Natural killer cell (primary cell): ENCODE results near the gene TLR9. TPM values are rescaled to one million over a fixed set of nuclear protein-coding genes. Genes with fewer than 3 reads are reported as not detected.

Experiments
- ATAC-seq, 3 donors: fragments of 150-1000 bp in 2 of 3; fragments of 200-7000 bp in 1 of 3; cut with Tn5 transposase; 1 replicate in 1 of 3; 2 replicates in 2 of 3; pipeline ENCODE4 v1.10.0; 2021; ENCODE audit warnings: mild to moderate bottlenecking in 2 of 3, moderate library complexity in 2 of 3
- DNase-seq, 2 donors: peaks; one replicate each; pipeline versions ENCODE4 v3.0.0 to v3.0.0-alpha.2; 2013 to 2021; ENCODE audit warnings: mixed read lengths in 1 of 2
- H3K27ac ChIP-seq: one replicate; pipeline ENCODE4 v1.5.1; 2013; ENCODE audit warnings: mild to moderate bottlenecking, low read length
- H3K27me3 ChIP-seq: one replicate; pipeline ENCODE4 v1.6.1; 2013; ENCODE audit warnings: low read length; ENCODE audit not compliant: control insufficient read depth, insufficient read depth
- H3K36me3 ChIP-seq: one replicate; pipeline ENCODE4 v1.6.1; 2013; ENCODE audit warnings: low read length; ENCODE audit not compliant: control insufficient read depth, insufficient read depth
- H3K4me1 ChIP-seq: one replicate; pipeline ENCODE4 v1.6.1; 2013; ENCODE audit warnings: low read length; ENCODE audit not compliant: control insufficient read depth, insufficient read depth
- H3K4me3 ChIP-seq: one replicate; pipeline ENCODE4 v1.5.1; 2013; ENCODE audit warnings: low read length
- H3K9me3 ChIP-seq: one replicate; pipeline ENCODE4 v1.6.1; 2013; ENCODE audit warnings: low read length; ENCODE audit not compliant: control insufficient read depth, insufficient read depth
- H3K27ac Mint-ChIP-seq, 2 donors: one replicate each; pipeline ENCODE4 v1.8.0; 2022; ENCODE audit warnings: mild to moderate bottlenecking in 2 of 2, mixed read lengths in 2 of 2, moderate library complexity in 1 of 2
- H3K27me3 Mint-ChIP-seq, 2 donors: one replicate each; pipeline ENCODE4 v1.8.0; 2022; ENCODE audit warnings: low read depth in 2 of 2, mixed read lengths in 2 of 2
- H3K36me3 Mint-ChIP-seq: one replicate; pipeline ENCODE4 v1.8.0; 2022; ENCODE audit warnings: mixed read lengths
- H3K4me1 Mint-ChIP-seq, 2 donors: one replicate each; pipeline ENCODE4 v1.8.0; 2022; ENCODE audit warnings: mixed read lengths in 2 of 2
- H3K4me3 Mint-ChIP-seq: one replicate; pipeline ENCODE4 v1.8.0; 2022; ENCODE audit warnings: mild to moderate bottlenecking, moderate library complexity, mixed read lengths
- H3K9me3 Mint-ChIP-seq, 2 donors: one replicate each; pipeline ENCODE4 v1.8.0; 2022; ENCODE audit warnings: mixed read lengths in 2 of 2
- WGBS: methylation state at CpG from one replicate; pipeline ENCODE4 v1.1.7; 2013; ENCODE audit warnings: missing lambda C conversion rate; ENCODE audit not compliant: insufficient coverage; 5-methylcytosine and 5-hydroxymethylcytosine counted together
- intact Hi-C: fragments of 100-400 bp; cut with micrococcal nuclease; formaldehyde crosslinking; loops from one replicate; pipeline ENCODE4 v1.14.2; 2022
- total RNA-seq, 4 donors: library from RNA; stranded (reverse); fragments of 120-200 nt in 1 of 4; gene quantifications; one replicate each; pipeline versions ENCODE4 v1.2.3 to v1.2.4, GENCODE V29; 2013 to 2022
- TF ChIP-seq, protein P1 (sequence below): fragments of 200-600 bp; IDR thresholded peaks from one replicate; pipeline ENCODE4 v1.8.0; 2022; ENCODE audit warnings: antibody characterized with exemption

Gene TLR9
- total RNA-seq, 3 donors from 2014 or later (not counting 1 experiment from before 2014, with no cell fraction given) = 0.20 to 0.21 TPM; not detected in 1

DNA sequence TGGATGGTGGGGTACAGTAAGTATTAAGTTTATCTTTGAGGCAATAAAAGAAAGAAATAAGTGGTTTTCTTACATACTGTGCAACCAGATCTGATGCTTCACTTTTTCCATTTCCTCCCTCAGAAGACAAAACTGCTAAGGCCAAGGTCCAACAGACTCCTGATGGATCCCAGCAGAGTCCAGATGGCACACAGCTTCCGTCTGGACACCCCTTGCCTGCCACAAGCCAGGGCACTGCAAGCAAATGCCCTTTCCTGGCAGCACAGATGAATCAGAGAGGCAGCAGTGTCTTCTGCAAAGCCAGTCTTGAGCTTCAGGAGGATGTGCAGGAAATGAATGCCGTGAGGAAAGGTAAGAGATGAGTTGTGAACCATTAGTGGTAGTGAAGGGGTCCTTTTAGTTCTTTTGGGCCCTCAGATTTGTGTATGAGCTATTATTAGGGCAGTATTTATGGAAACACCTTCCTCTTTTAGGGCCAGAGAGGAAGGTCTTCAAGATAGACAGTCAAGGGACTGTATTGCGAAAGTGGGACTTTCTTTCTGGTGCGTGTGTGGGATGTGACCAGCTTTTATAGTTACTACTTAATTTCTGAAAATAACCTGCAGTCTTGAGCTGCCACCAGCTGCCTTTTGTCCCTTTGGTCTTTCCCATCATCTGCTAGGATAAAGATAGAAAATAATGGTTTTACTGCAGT lies 22.9 kb downstream of the TLR9 start:
- intact Hi-C loops = no loop called here
- Histone ChIP-seq H3K4me3 (no peak overlapping the region), H3K27ac (no peak overlapping the region), H3K9me3 (no peaks in the 10 kb centered on the region), H3K27me3 (no peaks in the 10 kb centered on the region), H3K4me1 (peaks cover 27% of the 10 kb centered on the region), H3K36me3 (peaks cover 56% of the 10 kb centered on the region)
- no peak for ATAC-seq
- Mint-ChIP-seq H3K27me3 (no peaks in the 10 kb centered on the region), H3K9me3 (no peaks in the 10 kb centered on the region), H3K4me3 (no peak overlapping the region), H3K4me1 (peaks cover 18 to 35% of the 10 kb centered on the region in 2 donors), H3K27ac (peak overlapping the region; percentile 26), H3K36me3 (peaks cover 24% of the 10 kb centered on the region)
- 84% methylated on average over 4 of the region's 4 CpGs for WGBS
- TF ChIP-seq, protein P1, sequence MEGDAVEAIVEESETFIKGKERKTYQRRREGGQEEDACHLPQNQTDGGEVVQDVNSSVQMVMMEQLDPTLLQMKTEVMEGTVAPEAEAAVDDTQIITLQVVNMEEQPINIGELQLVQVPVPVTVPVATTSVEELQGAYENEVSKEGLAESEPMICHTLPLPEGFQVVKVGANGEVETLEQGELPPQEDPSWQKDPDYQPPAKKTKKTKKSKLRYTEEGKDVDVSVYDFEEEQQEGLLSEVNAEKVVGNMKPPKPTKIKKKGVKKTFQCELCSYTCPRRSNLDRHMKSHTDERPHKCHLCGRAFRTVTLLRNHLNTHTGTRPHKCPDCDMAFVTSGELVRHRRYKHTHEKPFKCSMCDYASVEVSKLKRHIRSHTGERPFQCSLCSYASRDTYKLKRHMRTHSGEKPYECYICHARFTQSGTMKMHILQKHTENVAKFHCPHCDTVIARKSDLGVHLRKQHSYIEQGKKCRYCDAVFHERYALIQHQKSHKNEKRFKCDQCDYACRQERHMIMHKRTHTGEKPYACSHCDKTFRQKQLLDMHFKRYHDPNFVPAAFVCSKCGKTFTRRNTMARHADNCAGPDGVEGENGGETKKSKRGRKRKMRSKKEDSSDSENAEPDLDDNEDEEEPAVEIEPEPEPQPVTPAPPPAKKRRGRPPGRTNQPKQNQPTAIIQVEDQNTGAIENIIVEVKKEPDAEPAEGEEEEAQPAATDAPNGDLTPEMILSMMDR = no peak
- no peak for DNase-seq

DNA sequence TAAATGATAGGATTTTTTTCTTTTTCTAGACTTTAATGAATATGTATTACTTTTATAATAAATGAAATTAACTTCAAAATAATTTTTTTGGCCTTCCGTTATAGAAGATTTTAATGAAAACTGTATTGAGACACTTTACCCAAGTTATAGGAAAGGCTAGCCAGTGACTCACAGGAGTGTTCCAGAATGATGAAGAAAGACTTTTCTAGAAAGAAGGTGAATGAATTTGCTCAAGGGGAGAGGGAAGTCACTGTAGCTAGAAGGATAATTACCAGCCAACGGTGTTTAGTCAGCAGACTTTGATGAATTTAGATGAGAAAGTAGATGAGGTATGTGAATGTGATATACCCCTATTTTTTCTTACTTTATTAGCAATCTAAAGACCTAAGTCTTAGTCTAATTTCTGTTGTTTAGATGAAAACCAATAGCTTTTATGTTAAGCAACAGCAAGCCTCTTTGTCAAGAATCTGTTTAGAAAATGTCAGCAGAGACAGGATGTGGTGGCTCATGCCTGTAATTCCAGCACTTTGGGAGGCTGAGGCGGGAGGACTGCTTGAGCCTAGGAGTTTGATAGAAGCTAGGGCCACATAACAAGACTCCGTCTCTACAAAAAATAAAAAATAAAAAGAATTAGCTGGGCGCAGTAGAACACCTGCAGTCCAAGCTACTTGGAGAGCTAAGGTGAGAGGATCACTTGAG lies 24.3 kb downstream of the TLR9 start:
- H3K4me1 Mint-ChIP-seq = peaks cover 21 to 41% of the 10 kb centered on the region in 2 donors
- peak overlapping the region; percentile 26 to 33 for H3K27ac Mint-ChIP-seq

DNA sequence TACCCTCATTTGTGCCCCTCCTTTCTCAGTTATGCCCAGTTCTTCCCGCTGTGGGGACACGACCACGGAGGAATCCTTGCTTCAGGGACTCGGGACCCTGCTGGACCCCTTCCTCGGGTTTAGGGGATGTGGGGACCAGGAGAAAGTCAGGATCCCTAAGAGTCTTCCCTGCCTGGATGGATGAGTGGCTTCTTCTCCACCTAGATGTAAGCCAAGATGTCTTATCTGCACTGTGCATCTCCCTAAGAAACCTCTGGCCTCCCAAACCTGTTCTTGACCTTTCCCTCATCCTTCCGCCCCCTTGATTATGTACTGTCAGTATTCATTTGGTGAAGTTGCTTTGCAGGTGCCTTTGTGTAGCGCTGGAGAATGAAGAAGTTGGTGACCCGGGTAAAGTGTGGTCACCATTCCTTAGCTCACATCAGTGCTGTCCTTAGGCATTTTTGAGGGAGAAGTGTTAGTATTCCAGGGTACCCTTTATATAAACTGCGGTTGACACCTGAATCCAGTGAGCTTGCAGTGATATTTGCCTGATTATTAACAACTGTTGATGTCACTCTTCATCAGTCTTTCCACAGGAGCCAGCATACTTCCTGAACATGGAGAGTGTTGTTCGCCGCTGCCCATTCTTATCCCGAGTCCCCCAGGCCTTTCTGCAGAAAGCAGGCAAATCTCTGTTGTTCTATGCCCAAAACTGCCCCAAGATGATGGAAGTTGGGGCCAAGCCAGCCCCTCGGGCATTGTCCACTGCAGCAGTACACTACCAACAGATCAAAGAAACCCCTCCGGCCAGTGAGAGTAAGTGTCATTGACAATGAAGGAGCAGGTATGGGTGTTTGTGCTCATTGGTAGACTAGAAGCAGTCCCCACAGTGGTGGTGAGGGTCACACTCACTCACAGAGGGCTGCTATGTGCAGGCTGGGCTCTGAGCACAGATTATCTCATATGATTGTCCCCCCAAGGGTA lies 26.5 kb downstream of the TLR9 start:
- intact Hi-C loops = loop anchor here (1.0 kb wide), 1 partner anchor 45 kb away; the partner anchor contains the start of gene POC1A
- 50% methylated on average over 12 of the region's 14 CpGs for WGBS
- H3K27me3 ChIP-seq = no peaks in the 10 kb centered on the region
- TF ChIP-seq, protein P1 = no peak
- H3K9me3 Mint-ChIP-seq = no peaks in the 10 kb centered on the region
- H3K27me3 Mint-ChIP-seq = no peaks in the 10 kb centered on the region
- H3K4me1 Mint-ChIP-seq = peaks cover 21 to 40% of the 10 kb centered on the region in 2 donors
- no peak for DNase-seq
- H3K4me3 Mint-ChIP-seq = peak overlapping the region; percentile 95
- ATAC-seq = no peak
- H3K9me3 ChIP-seq = no peaks in the 10 kb centered on the region
- H3K4me3 ChIP-seq = peak overlapping the region; percentile 93
- H3K4me1 ChIP-seq = peaks cover 35% of the 10 kb centered on the region
- H3K36me3 Mint-ChIP-seq = peaks cover 7% of the 10 kb centered on the region
- H3K27ac ChIP-seq = peak overlapping the region; percentile 76
- peak overlapping the region; percentile 96 to 98 for H3K27ac Mint-ChIP-seq
- peaks cover 24% of the 10 kb centered on the region for H3K36me3 ChIP-seq

More for the DNA sequence above, 24.3 kb downstream of the TLR9 start:
- no peak for ATAC-seq
- intact Hi-C loops = no loop called here
- DNase-seq = no peak
- Mint-ChIP-seq H3K27me3 (no peaks in the 10 kb centered on the region), H3K4me3 (no peak overlapping the region), H3K36me3 (peaks cover 19% of the 10 kb centered on the region), H3K9me3 (no peaks in the 10 kb centered on the region)
- Histone ChIP-seq H3K4me3 (no peak overlapping the region), H3K27ac (no peak overlapping the region), H3K27me3 (no peaks in the 10 kb centered on the region), H3K4me1 (peaks cover 35% of the 10 kb centered on the region), H3K36me3 (peaks cover 46% of the 10 kb centered on the region), H3K9me3 (no peaks in the 10 kb centered on the region)
- 93% methylated on average over 3 of the region's 5 CpGs for WGBS
- TF ChIP-seq, protein P1 = no peak
